Activated CD4-positive, alpha-beta T cell treated with anti-CD3 and anti-CD28 coated beads, Interleukin-2, Interleukin-6, amounts not matched to agents 100 ng/mL and 50 ng/mL, durations not matched to agents 16 hours and 8 hours (primary cell): ENCODE results near the gene AOX1.
"Not testable (repeated sequence)": the region's sequence is repeated elsewhere in the genome, so short reads cannot be mapped to it uniquely, and the experiment has no call there.

Source experiments
- DNase-seq: peaks from one replicate; pipeline ENCODE4 v3.0.0-alpha.2; 2020

AOX1 gene

GRCh38 chr2:200670313-200670712 lies 84.5 kb downstream of the AOX1 start:
- DNase-seq, result no peak

- no peak for DNase-seq
Measured at GRCh38 chr2:200670751-200671150, 84.9 kb downstream of the AOX1 start.

- DNase-seq, result no peak
Measured at GRCh38 chr2:200673191-200673590, 87.4 kb downstream of the AOX1 start.

GRCh38 chr2:200674837-200675236 lies 89.0 kb downstream of the AOX1 start:
- no peak for DNase-seq

GRCh38 chr2:200677171-200677570 lies 91.4 kb downstream of the AOX1 start:
- no peak for DNase-seq

- no peak for DNase-seq
Measured at GRCh38 chr2:200677721-200678532, 92.1 kb downstream of the AOX1 start.

GRCh38 chr2:200679127-200679526 lies 93.3 kb downstream of the AOX1 start:
- DNase-seq, result no peak

GRCh38 chr2:200679535-200679934 lies 93.7 kb downstream of the AOX1 start:
- no peak for DNase-seq

- DNase-seq, result no peak
Measured at GRCh38 chr2:200681697-200682096, 95.9 kb downstream of the AOX1 start.

- DNase-seq, result not testable (repeated sequence)
Measured at GRCh38 chr2:200682407-200682806, 96.6 kb downstream of the AOX1 start.

- DNase-seq, result no peak
Measured at GRCh38 chr2:200687922-200688920, 102.4 kb downstream of the AOX1 start.

- no peak for DNase-seq
Measured at GRCh38 chr2:200689115-200689514, 103.3 kb downstream of the AOX1 start.

GRCh38 chr2:200693836-200694470 lies 108.1 kb downstream of the AOX1 start:
- DNase-seq, result no peak

GRCh38 chr2:200695191-200695590 lies 109.4 kb downstream of the AOX1 start:
- DNase-seq, result no peak

GRCh38 chr2:200695601-200696000 lies 109.8 kb downstream of the AOX1 start:
- DNase-seq, result no peak

- DNase-seq, result no peak
Measured at GRCh38 chr2:200698217-200698616, 112.4 kb downstream of the AOX1 start.

- peak; percentile 21 for DNase-seq
Measured at GRCh38 chr2:200699310-200699709, 113.5 kb downstream of the AOX1 start.

- DNase-seq, result no peak
Measured at GRCh38 chr2:200700856-200701255, 115.0 kb downstream of the AOX1 start.

GRCh38 chr2:200702044-200702443 lies 116.2 kb downstream of the AOX1 start:
- no peak for DNase-seq

GRCh38 chr2:200702646-200703118 lies 116.9 kb downstream of the AOX1 start:
- DNase-seq, result peak; percentile 80

- peak; percentile 77 for DNase-seq
Measured at GRCh38 chr2:200703127-200703925, 117.5 kb downstream of the AOX1 start.
